Renal cortical epithelial cell (primary cell): ENCODE data around the gene ZC3H15. TPM values are rescaled to one million over a fixed set of nuclear protein-coding genes. Genes with fewer than 3 reads are reported as not detected.

ENCODE experiments used
- DNase-seq: peaks from one replicate; pipeline ENCODE4 v3.0.0-alpha.2; 2011; ENCODE audit warnings: low read depth
- total RNA-seq: library from RNA; depleted of rRNA; stranded (reverse); fragments of >200 nt; gene quantifications from 2 replicates; pipeline ENCODE4 v1.2.3, GENCODE V29; 2014

ZC3H15 gene
- total RNA-seq, 1 donor from 2014 or later = 115 TPM

DNA sequence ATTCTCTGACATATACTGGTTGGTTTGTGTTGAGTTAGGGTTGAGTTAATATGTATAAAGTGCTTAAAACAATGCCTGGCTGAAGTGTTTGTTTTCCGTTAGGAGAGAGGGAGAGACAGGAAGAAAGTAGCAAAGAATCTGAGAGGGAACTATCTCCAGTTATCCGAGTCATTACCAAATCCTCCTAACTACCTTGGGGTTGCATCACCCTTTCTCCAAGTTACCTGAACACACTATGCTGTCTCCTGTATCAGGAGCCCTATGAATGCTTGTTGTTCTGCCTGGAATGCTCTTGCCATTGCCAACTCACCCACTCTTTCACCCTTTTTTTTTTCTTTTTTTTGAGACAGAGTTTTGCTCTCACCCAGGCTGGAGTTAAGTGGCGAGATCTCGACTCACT lies 55.9 kb downstream of the ZC3H15 start:
- DNase-seq = peak; percentile 68

DNA sequence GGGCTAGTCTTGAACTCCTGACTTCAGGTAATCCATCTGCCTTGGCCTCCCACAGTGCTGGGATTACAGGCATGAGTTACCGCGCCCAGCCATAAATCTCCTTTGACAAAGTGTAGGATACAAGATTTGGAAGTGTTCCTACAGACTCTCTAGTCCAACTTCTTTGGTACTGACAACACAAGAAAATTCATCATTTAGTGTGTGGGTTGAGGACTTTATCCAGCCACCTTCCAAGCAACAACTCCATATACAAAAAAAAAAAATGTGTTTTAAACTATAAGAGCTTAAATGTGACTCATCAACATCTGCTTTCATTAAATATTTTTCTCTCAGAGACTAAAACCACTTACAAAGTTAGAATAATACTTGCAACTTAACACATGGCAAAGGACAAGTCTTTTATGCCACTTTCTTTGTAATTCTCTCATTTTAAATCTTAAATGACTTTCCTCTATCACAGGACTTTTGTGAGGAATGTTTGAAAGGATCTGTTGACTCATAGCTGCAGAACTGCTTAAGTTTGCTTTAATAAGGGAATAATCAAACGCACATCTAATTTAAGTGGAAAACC lies 57.6 kb downstream of the ZC3H15 start:
- DNase-seq = peak; percentile 86

DNA sequence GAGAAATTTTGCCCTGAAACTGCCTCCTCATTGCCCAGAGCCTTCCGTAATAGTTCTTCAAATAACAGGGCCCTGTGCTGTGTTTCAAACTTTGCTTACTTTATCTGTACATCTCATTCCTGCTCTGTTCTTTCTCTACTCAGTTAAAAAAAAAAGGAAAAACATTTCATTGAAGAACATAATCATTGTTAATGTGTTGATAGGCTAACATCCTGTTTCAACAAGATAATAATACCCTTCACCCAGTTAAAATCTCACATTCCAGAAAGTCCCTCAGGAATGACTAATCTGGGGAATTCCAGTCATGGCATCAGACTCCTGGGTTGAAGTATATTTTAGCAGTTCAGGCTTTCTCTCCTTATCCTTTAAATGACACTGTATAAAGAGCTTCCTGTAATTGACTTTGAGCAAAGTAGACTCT lies 58.2 kb downstream of the ZC3H15 start:
- peak; percentile 98 for DNase-seq

DNA sequence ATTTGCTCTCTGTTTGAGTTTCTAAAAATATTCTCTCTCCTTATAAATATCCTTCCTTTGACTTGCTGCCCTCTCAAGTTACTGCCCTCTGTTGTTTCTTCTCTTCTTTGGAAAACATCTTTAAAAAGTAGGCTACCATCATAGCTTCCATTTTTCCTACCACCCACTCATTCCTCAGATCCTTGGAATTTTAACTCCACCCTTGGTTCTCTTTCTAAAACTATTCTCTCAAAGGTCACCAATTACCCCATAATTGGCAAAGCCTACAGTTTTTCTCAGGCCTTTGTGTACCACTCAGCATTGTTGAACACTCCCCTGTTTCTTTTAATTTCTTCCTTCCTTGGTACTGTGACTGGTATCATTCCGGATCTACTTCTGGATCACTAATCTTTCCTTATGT lies 60.8 kb downstream of the ZC3H15 start:
- DNase-seq = peak; percentile 70

DNA sequence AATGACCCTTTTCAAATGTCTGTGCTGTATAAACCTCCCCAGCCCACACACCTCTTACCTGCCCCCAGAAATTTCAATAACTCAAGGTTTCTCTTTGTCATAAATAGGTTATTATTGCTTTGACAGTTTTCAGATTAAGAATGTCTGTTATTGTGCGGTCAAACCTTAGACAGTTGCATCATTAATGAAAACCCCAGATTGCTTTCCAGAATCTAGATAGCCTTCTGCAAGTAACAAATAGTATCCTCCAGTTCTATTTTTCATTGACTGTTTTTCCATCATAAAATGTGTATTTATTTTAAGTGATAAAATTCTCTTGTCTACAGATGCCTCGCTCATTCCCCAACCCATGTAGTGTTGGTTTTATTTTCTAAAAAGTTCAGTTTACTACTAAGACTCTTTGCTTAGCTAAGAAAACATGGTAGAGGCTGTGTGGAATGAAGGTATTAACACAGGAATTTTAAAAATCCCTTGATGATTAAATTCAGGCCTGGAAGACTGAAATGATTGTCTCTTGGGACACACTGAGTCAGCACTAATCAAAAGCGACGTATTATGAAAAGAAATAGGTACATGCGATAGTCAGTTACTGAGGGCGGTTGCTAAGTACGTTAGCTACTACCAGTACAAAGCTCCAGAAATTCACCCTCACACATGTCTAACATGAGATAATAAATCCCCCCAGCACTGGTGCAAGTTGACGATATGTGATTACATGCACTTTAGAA lies 65.4 kb downstream of the ZC3H15 start:
- no peak for DNase-seq

DNA sequence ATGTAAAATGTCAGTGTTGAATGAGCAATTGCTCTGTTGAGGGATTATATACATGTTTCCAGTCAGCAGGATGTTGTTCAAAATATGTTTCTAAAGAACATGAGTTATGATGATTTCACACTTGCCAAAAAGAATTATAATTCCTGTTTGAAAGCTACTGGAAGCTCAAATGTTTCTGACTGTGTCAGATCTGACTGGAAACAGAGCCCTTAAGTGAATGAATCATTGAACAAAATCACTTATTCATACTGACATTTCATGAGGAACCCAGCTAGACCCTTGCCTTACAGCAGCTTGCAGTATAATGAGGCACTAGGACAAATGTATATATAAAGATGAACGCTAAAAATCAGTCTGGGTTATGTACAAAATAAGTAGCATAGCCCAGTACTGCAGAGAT lies 68.4 kb downstream of the ZC3H15 start:
- no peak for DNase-seq

DNA sequence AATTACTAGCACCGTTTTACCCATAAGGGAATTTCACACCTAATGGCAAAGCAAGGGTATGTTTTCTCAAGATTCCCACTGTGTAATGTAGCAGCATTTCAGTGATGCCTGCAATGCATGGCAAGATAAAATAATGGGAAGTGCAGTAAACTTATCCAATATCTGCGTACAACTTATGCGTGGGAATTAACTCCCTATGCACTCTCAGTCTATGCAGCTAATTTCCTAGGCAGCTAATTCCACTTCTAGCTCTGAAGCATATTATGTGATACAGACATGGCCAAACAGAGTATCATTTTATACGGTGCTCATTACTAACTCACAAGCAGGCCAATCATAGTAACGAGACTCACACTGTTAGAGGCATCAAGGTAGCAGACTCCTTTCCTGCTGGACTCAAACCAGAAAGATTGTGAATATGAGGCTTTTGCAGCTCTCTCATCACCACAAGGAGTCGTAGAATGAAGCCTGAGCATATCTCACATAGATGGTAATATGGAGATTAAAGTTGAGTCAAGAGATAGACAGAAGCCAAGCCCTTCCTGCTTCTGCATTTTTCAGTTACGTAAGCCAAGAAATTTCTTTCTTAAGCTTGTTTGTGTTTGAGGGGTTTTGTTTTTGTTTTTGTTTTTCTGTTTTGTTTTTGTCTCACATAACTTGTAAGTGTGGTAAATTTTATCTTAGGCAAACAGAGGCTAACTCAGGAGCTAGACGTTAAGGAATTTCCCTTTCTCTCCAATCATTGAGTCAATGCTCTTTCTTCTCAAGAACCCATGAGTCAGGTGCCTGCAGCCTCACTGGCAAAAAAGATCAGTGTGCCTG lies 69.0 kb downstream of the ZC3H15 start:
- DNase-seq = peak; percentile 58

DNA sequence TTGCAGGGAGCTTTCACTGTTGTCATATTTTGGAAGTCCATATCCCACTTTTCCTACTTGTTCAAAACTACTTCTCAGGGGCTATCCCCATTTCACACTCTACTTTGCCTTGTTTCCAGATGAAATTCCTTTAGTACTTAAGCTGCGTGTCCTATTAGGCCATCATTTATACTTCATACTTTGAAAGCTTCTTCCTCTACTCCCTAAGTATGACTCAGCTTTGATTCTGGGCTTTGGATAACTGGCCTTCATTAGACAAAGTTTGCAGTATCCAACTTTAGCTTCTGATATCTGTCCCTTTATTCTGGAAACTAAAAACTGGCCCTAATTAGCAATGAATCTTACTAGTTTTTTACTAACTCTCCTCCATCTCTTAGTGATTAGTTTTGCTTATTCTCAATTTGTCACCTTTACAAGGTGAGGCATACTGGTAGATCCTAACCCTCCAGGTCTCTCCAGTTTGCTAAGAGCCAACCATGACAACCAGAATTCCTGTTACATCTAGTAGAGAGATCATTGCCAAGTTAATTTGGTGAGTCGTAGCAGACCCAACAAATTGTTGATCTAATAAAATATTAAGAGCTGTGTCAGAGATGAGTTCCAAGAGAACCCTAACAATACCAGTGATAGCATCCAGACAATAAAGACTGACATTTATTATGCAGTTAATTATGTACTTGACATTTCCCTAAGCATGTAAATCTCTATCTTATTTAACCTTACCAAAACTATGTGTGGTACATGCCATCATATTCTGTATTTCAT lies 72.6 kb downstream of the ZC3H15 start:
- DNase-seq = peak; percentile 40

Other genes with a start within 250 kb of the ZC3H15 start
- 694 and 876 TPM in 2 replicates for gene ITGAV, start 103.8 kb downstream of the ZC3H15 start, total RNA-seq
- 7.6 and 21.0 TPM in 2 replicates for gene FAM171B, start 207.8 kb downstream of the ZC3H15 start, total RNA-seq